Loucy (cell line): ENCODE data around the gene TBC1D8.

Source experiments
- H2AFZ ChIP-seq: fragments of 200-600 bp; sonication (generic); 2 replicates; pipeline ENCODE4 v1.6.0; 2016; ENCODE audit warnings: antibody characterized with exemption, mild to moderate bottlenecking, low read length, moderate library complexity
- H3F3A ChIP-seq: fragments of 200-600 bp; 2 replicates; pipeline ENCODE4 v1.6.0; 2016; ENCODE audit warnings: antibody characterized with exemption, low read depth, mild to moderate bottlenecking
- H3K27me3 ChIP-seq: fragments of 200-600 bp; sonication (generic); 2 replicates; pipeline ENCODE4 v1.6.1; 2014; ENCODE audit warnings: low read length, mild to moderate bottlenecking; ENCODE audit not compliant: insufficient read depth, poor library complexity, severe bottlenecking
- H3K36me3 ChIP-seq: fragments of 200-600 bp; sonication (generic); 2 replicates; pipeline ENCODE4 v1.6.1; 2016; ENCODE audit warnings: low read length; ENCODE audit not compliant: insufficient read depth
- H3K4me1 ChIP-seq: fragments of 200-600 bp; sonication (generic); 2 replicates; pipeline ENCODE4 v1.5.1; 2014; ENCODE audit warnings: low read length, mild to moderate bottlenecking; ENCODE audit not compliant: insufficient read depth, poor library complexity, severe bottlenecking
- H3K4me2 ChIP-seq: fragments of 200-600 bp; sonication (generic); 2 replicates; pipeline ENCODE4 v1.6.0; 2014; ENCODE audit warnings: antibody characterized with exemption, low read length, low read depth, mild to moderate bottlenecking; ENCODE audit not compliant: poor library complexity, severe bottlenecking
- H3K4me3 ChIP-seq: fragments of 200-600 bp; sonication (generic); 2 replicates; pipeline ENCODE4 v1.5.1; 2014; ENCODE audit warnings: low read length, mild to moderate bottlenecking, mixed read lengths; ENCODE audit not compliant: poor library complexity, severe bottlenecking
- H3K79me2 ChIP-seq: fragments of 200-600 bp; sonication (generic); 2 replicates; pipeline ENCODE4 v1.6.1; 2014; ENCODE audit warnings: low read length; ENCODE audit not compliant: insufficient read depth
- H3K9ac ChIP-seq: fragments of 200-600 bp; sonication (generic); 2 replicates; pipeline ENCODE4 v1.6.0; 2014; ENCODE audit warnings: mild to moderate bottlenecking, low read depth, low read length, moderate library complexity; ENCODE audit not compliant: poor library complexity, severe bottlenecking
- H3K9me2 ChIP-seq: fragments of 200-600 bp; sonication (generic); replicated peaks from 2 replicates; pipeline ENCODE4 v1.6.1; 2016; ENCODE audit warnings: low read depth, low read length, mixed read lengths
- H3K9me3 ChIP-seq: fragments of 200-600 bp; sonication (generic); 2 replicates; pipeline ENCODE4 v1.6.1; 2014; ENCODE audit warnings: mild to moderate bottlenecking, antibody characterized with exemption, low read length, low read depth; ENCODE audit not compliant: insufficient read depth
- H4K20me1 ChIP-seq: fragments of 200-600 bp; sonication (generic); 2 replicates; pipeline ENCODE4 v1.6.0; 2014; ENCODE audit warnings: antibody characterized with exemption, low read length, mild to moderate bottlenecking; ENCODE audit not compliant: insufficient read depth, poor library complexity, severe bottlenecking
- CTCF ChIP-seq: fragments of 200-600 bp; sonication (generic); conservative IDR thresholded peaks from 2 replicates; pipeline ENCODE4 v1.5.1; 2014; ENCODE audit warnings: mild to moderate bottlenecking, antibody characterized with exemption, low read length
- EZH2phosphoT487 ChIP-seq: fragments of 200-600 bp; IDR thresholded peaks from 2 replicates; pipeline ENCODE4 v1.6.1; 2018; ENCODE audit warnings: antibody characterized with exemption, mild to moderate bottlenecking, moderate library complexity, borderline replicate concordance

TBC1D8 gene

GRCh38 chr2:100992262-100992661 lies 158.9 kb downstream of the TBC1D8 start:
- no peaks in the 10 kb centered on the region for H3K36me3 ChIP-seq
- no peaks in the 10 kb centered on the region for H3K79me2 ChIP-seq
- TF ChIP-seq CTCF (no peak), EZH2phosphoT487 (no peak)
- H3K9me3 ChIP-seq = no peaks in the 10 kb centered on the region
- no peaks in the 10 kb centered on the region for H4K20me1 ChIP-seq
- H3K9ac ChIP-seq = no peak overlapping the region
- H3K4me1 ChIP-seq = no peaks in the 10 kb centered on the region
- no peak overlapping the region for H3K4me3 ChIP-seq
- peaks cover 8% of the 10 kb centered on the region for H3K27me3 ChIP-seq
- no peaks in the 10 kb centered on the region for H3F3A ChIP-seq
- no peak overlapping the region for H2AFZ ChIP-seq
- no peak overlapping the region for H3K4me2 ChIP-seq
- H3K9me2 ChIP-seq = no peaks in the 10 kb centered on the region

GRCh38 chr2:100991404-100991773 lies 159.8 kb downstream of the TBC1D8 start:
- Histone ChIP-seq H4K20me1 (no peaks in the 10 kb centered on the region), H3K9me2 (no peaks in the 10 kb centered on the region), H3K4me3 (no peak overlapping the region), H3K4me2 (no peak overlapping the region), H3F3A (no peaks in the 10 kb centered on the region), H3K9ac (no peak overlapping the region), H2AFZ (no peak overlapping the region), H3K36me3 (no peaks in the 10 kb centered on the region), H3K27me3 (no peaks in the 10 kb centered on the region), H3K79me2 (no peaks in the 10 kb centered on the region), H3K9me3 (no peaks in the 10 kb centered on the region), H3K4me1 (no peaks in the 10 kb centered on the region)
- TF ChIP-seq CTCF = no peak
- TF ChIP-seq EZH2phosphoT487 = no peak

DNA sequence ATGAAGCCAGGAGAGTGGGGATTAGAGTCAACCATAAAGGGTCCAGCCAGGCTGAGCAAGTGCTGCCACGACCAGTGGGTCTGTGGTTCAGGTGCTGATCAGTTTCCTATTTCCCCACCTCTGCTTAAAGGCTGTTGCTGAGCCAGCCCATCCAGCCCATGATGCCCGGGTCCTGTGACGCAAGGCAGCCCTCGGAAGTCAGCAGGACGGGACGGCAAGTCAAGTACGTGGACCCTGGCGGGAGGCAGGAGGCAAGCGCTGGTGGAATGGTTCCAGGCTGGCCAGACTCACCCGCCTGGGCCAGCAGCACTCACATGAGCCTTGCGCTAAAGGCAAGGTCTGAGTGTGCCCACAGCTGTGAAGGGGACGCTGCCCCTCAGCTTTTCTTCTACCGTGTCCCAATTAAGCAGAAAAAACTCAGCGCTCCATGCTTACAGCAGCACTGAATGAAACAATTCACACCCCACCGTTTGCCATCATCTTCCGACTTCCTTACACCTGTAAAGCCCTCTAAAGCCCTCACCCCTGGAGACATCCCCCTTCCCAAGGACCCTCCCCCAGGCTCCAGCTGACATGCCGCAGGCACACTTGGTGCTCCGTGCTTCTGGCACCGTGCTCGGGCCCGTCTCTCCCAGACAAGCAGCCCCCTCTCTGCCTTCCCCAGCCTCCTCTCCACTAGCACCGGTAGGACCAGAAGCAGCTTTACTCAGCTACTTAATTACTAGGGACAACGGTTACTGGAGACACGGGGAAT lies 160.4 kb downstream of the TBC1D8 start:
- no peak overlapping the region for H3K4me2 ChIP-seq
- no peaks in the 10 kb centered on the region for H3K9me3 ChIP-seq
- H3K4me1 ChIP-seq = no peaks in the 10 kb centered on the region
- no peaks in the 10 kb centered on the region for H3K36me3 ChIP-seq
- TF ChIP-seq CTCF (no peak), EZH2phosphoT487 (no peak)
- H3K9me2 ChIP-seq = no peaks in the 10 kb centered on the region
- H4K20me1 ChIP-seq = no peaks in the 10 kb centered on the region
- no peaks in the 10 kb centered on the region for H3K79me2 ChIP-seq
- H3K4me3 ChIP-seq = no peak overlapping the region
- no peaks in the 10 kb centered on the region for H3F3A ChIP-seq
- no peaks in the 10 kb centered on the region for H3K27me3 ChIP-seq
- no peak overlapping the region for H2AFZ ChIP-seq
- H3K9ac ChIP-seq = no peak overlapping the region
